GM21381 (cell line): ENCODE data around the gene KLRD1.
"Not testable (repeated sequence)": the region's sequence is repeated elsewhere in the genome, so short reads cannot be mapped to it uniquely, and the experiment has no call there.

Experiments used
- ATAC-seq: cut with Tn5 transposase; IDR thresholded peaks from one replicate; pipeline ENCODE4 v1.9.1; 2021; ENCODE audit warnings: mild to moderate bottlenecking, moderate library complexity; ENCODE audit not compliant: unreplicated experiment

The KLRD1 gene

GRCh38 chr12:10307630-10308029 is at the start of gene KLRD1:
TSS of gene KLRD1 (plus strand) at chr12:10307870. CDS start at chr12:10308078, 208 bp downstream.
- ATAC-seq = no peak

DNA sequence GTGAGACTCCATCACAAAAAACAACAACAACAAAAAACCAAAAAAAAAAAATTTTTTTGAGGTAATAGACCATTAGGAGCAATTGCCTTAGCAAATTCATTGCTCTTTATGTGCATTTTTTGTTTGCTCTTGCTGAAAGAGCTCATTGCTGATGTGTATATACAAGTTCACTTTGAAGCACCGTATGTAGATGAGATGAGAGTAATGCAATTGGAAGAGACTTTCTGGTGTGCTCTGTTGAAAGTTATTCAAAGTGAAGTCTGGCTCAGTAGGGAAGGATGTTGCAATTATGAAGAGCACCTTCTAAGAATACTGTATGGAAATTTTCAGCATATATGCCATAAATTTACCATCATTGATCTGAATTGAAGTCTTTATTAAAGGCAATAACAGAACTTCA is 46.7 kb upstream of the KLRD1 start:
- no peak for ATAC-seq

GRCh38 chr12:10268037-10268436 is 39.6 kb upstream of the KLRD1 start:
- no peak for ATAC-seq

- ATAC-seq = no peak
Measured at GRCh38 chr12:10272467-10272866, 35.2 kb upstream of the KLRD1 start.

DNA sequence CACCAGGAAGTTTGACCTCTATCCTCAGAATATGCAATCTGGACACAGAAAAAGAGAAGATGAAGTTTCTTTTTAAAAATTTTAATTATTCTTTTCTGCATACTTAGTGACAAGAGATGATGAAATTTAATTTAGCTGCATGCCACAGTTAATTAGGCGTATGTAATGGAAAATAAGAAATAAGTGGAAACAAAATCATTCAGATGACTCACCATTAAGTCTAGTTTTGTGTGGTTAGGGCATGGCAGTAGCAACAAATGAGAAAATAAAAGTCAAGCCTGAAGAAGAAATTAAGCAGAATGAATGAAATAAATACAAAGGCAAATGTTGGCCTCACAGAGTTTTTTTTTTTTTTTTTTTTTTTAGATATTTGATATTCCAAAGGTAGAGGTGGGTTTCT is 30.9 kb upstream of the KLRD1 start:
- ATAC-seq = no peak

GRCh38 chr12:10278104-10278503 is 29.6 kb upstream of the KLRD1 start:
- ATAC-seq = no peak

DNA sequence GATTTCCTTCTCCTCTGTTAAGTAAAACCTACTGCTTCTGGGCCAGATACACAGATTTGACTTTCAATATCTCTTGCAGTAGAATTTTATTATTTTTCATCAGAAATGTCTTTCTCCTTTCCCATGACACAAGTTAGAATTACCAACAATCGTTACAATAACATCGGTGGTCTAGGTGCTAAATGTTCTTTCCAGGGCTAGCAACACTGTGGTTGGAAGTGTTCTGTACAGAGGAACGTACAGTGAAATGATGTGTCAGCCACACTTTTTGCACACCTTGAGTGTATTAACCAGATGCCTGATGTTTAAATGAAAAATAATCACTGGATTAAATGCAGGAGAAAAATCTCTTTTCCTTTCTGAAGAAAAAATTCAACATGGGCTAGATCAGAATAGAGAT is 27.7 kb upstream of the KLRD1 start:
- no peak for ATAC-seq

DNA sequence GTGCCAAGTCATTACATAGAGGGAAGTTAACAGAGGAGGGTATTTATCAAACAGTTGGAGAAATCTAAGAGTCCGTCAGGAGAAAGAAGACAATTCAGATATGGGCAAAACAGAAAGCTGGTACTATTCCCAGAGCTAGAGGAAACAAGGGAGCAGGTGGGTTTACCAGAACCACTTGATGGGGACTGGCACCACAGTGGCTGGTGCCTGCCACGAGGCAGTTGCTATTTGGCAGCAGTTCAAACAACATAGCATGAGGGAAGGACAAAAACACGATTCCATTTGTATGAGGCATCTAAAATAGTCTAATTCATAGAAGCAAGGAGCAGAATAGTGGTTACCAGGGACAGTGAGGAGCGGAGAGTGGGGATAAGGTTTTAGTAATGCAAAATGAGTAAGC is 24.6 kb upstream of the KLRD1 start:
- no peak for ATAC-seq

DNA sequence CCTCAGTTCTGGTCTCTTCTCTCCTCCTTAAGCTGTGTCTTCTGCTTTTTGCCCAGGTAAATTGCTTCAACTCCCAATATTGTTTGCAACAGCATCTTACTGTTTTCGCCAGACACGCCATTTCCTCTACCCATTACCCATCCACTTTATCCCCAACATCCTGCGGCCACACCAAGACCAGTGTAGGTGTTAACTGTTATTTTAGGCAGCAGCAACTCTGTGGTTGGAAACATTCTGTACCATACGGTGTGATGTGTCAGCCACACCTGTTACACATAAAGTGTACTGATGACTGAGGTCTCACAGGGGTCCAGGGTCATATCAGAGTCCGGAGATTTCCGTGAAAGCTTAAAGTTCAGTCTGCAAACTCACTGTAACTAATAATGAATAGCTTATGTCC is 21.8 kb upstream of the KLRD1 start:
- no peak for ATAC-seq

- no peak for ATAC-seq
Measured at GRCh38 chr12:10289005-10289754, 18.5 kb upstream of the KLRD1 start.

GRCh38 chr12:10291030-10291429 is 16.6 kb upstream of the KLRD1 start:
- ATAC-seq = no peak

GRCh38 chr12:10293151-10293550 is 14.5 kb upstream of the KLRD1 start:
- ATAC-seq = no peak

GRCh38 chr12:10293570-10294227 is 14.0 kb upstream of the KLRD1 start:
- ATAC-seq = no peak

GRCh38 chr12:10301103-10301502 is 6.6 kb upstream of the KLRD1 start:
- no peak for ATAC-seq

DNA sequence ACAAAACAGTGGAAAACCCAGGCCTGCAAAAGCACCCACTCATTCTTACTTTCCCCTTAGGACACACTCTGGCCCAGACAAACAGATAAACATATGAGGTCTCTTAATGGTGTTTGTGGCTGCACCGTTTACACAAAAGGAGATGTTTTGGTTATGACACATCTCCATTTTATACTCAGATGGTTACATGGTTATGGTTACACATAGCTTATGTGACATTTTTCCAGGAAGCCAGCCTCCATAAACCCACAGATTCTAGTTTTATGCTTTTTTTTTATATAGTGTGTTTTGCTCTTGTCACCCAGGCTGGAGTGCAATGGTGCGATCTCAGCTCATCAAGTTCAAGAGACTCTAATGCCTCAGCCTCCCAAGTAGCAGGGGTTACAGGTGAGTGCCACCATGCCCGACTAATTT is 3.5 kb upstream of the KLRD1 start:
- ATAC-seq = no peak

DNA sequence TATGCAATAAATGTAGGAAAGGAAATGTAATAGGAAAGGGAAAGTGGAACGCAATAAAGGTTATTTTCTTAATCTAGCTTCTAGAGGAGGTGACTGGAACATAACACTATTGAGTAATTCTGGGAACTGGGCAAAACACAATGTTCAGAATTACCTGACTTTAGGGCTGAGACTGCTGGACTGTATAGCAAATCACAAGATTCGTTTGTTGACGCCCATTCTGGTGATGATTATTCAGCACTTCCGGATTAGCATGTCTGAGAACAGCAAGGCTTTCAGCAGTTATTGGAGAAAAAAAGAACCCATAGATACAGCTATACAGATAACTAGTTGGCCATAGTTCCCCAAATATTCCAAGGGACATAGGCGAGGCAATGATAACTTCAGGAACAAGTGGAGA is 2.3 kb upstream of the KLRD1 start:
- no peak for ATAC-seq

DNA sequence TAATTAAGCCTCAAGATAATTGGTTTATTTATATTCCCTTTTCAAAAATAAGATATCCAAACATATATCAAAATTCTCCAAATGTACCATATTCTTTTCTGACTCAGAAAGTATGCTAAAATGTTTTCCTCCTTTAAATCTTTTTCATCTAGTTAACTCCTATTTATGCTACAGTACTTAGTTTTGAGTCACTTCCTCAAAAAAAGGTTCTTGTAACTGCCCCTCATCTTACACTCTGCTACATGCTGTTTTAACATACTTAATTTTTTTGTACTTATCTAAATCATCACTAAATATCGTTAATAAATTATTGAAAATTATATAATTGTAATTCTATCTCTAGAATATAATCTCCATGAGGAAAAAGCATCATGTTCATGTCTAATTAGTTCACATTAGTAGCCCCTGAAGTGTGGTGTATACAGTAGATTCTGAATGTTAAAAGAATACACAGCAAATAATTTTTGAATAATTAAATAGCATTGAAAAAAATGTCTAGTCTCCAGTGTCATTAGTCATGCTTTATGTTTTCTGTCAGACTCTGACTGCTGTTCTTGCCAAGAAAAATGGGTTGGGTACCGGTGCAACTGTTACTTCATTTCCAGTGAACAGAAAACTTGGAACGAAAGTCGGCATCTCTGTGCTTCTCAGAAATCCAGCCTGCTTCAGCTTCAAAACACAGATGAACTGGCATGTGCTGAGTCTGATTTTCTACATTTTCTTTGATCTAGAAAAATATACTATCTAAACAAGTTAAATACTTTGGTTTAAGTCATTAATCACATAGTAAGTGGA is 3.5 kb downstream of the KLRD1 start:
- ATAC-seq = no peak

- ATAC-seq = no peak
Measured at GRCh38 chr12:10319388-10319787, 11.7 kb downstream of the KLRD1 start.

GRCh38 chr12:10320643-10321042 is 13.0 kb downstream of the KLRD1 start:
- ATAC-seq = no peak

- not testable (repeated sequence) for ATAC-seq
Measured at GRCh38 chr12:10328691-10329090, 21.0 kb downstream of the KLRD1 start.

DNA sequence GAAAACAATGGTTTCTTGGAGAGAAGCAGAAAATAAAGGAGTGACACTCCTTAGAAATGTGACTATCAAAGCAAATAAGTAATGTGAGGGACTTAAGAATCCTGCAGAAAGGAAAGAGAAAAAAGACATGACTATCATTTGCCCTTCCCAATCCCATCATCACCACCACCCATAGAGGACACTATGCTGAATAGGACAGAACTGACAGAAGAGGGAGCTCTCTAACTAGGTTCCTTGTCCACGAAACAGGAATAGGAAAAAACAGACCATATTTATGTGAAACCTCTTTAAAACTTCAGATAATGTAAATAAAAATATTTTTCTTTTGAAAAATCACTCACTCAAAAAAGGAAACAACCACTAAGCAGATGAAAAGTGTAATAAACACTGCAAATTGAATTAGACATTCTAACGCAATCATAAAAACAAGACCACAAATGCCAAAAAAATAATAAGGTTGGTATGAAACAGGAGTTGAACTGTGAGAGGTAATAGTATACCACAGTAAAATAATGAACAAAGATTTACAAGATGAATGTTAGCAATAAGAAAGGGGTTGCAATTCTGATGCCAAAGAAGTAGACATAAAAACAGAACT is 24.1 kb downstream of the KLRD1 start:
- no peak for ATAC-seq
